ACC112 (cell line): ENCODE results near the gene CACNA1A.
"Not testable (repeated sequence)": the region's sequence is repeated elsewhere in the genome, so short reads cannot be mapped to it uniquely, and the experiment has no call there.

Experiments used
- H2AFZ ChIP-seq: fragments of 200-600 bp; sonication (generic); one replicate; pipeline ENCODE4 v1.6.0; 2017; ENCODE audit warnings: antibody characterized with exemption, low read length; ENCODE audit not compliant: unreplicated experiment
- H3K27ac ChIP-seq: fragments of 200-600 bp; sonication (generic); 2 replicates; pipeline ENCODE4 v1.5.1; 2014; ENCODE audit warnings: low read depth, mild to moderate bottlenecking, antibody characterized with exemption, low read length, moderate library complexity
- H3K27me3 ChIP-seq: fragments of 200-600 bp; sonication (generic); 2 replicates; pipeline ENCODE4 v1.6.1; 2014; ENCODE audit warnings: mild to moderate bottlenecking, antibody characterized with exemption, low read length, moderate library complexity, mixed read lengths; ENCODE audit not compliant: insufficient read depth
- H3K36me3 ChIP-seq: fragments of 200-600 bp; sonication (generic); 2 replicates; pipeline ENCODE4 v1.6.1; 2016; ENCODE audit warnings: mild to moderate bottlenecking, antibody characterized with exemption, low read length, moderate library complexity, mixed read lengths; ENCODE audit not compliant: insufficient read depth
- H3K4me1 ChIP-seq: fragments of 200-600 bp; sonication (generic); one replicate; pipeline ENCODE4 v1.6.1; 2016; ENCODE audit warnings: low read length, mixed read lengths; ENCODE audit not compliant: insufficient read depth, unreplicated experiment, control insufficient read depth
- H3K4me3 ChIP-seq: fragments of 200-600 bp; sonication (generic); 2 replicates; pipeline ENCODE4 v1.5.1; 2014; ENCODE audit warnings: mild to moderate bottlenecking, low read depth, low read length
- H3K79me2 ChIP-seq: fragments of 200-600 bp; sonication (generic); one replicate; pipeline ENCODE4 v1.6.0; 2016; ENCODE audit warnings: low read length; ENCODE audit not compliant: control insufficient read depth, unreplicated experiment, insufficient read depth

CACNA1A gene

DNA sequence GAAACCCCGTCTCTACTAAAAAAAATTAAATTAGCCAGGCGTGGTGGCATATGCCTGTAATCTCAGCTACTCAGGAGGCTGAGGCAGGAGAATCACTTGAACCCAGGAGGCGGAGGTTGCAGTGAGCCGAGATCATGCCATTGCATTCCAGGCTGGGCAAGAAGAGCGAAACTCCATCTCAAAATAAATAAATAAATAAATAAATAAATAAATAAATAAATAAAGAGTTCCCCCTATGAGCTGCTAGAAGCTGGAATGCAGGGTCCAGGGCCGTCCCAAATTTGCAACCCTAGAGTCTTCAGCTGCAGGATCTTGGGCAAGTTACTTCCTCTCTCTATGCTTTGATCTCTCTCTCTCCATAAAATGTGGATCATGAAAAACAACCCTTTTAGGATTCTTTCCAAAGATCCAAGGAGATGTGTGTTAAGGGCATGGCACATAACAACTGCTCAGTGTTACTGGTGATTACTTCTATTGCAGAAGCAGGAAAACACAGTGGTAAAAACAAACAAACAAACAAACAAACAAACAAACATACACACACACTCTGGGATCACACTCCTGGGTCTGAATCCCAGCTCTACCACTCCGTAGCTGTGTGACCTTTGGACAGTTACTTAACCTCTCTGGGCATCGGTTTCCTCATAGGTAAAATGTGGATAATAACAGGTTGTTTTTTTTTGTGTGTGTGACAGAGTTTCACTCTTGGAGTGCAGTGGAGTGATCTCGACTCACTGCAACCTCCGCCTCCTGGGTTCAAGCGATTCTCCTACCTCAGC, 78.8 kb downstream of the CACNA1A start:
- no peaks in the 10 kb centered on the region for H3K36me3 ChIP-seq
- H2AFZ ChIP-seq, result no peak overlapping the region
- H3K79me2 ChIP-seq, result no peaks in the 10 kb centered on the region
- H3K27ac ChIP-seq, result no peak overlapping the region
- H3K27me3 ChIP-seq, result no peaks in the 10 kb centered on the region
- no peaks in the 10 kb centered on the region for H3K4me1 ChIP-seq
- H3K4me3 ChIP-seq, result no peak overlapping the region

DNA sequence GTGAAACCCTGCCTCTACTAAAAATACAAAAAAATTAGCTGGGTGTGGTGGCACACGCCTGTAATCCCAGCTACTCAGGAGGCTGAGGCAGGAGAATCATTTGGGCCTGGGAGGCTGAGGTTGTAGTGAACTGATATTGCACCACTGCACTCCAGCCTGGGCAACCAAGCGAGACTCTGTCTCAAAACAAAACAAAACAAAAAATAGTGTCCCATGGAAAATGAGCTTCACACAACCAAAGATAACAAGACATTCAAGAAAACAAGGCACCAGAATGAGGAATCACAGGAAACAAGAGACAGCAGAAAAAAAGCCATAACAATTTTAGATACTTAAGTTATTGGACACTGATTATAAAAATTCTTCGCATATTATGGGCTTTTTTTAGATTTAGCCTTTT, 80.4 kb downstream of the CACNA1A start:
- not testable (repeated sequence) for H3K36me3 ChIP-seq, H3K27ac ChIP-seq, H3K27me3 ChIP-seq, H3K4me3 ChIP-seq, H3K4me1 ChIP-seq, H2AFZ ChIP-seq, H3K79me2 ChIP-seq

DNA sequence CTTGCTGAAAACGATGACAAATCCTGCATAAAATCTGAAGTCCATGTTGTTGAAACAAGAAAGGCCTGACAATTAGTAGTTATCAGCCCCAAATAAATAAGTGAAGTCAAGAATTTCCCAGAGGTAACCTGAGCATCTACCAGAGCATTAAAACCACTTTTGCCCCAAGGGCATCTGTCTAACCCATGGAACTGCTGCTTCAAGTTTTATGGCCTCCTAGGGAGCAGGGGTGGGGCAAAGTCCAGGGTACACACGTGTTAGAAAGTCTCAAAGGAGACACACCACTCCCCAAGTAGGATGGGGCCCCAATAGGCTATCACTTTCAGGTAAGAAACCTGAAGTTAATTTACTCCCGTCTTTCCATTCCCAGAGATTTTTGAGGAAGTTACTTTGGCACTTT, 81.1 kb downstream of the CACNA1A start:
- no peak overlapping the region for H2AFZ ChIP-seq
- no peaks in the 10 kb centered on the region for H3K4me1 ChIP-seq
- H3K79me2 ChIP-seq, result no peaks in the 10 kb centered on the region
- no peaks in the 10 kb centered on the region for H3K27me3 ChIP-seq
- H3K27ac ChIP-seq, result no peak overlapping the region
- no peaks in the 10 kb centered on the region for H3K36me3 ChIP-seq
- H3K4me3 ChIP-seq, result no peak overlapping the region

DNA sequence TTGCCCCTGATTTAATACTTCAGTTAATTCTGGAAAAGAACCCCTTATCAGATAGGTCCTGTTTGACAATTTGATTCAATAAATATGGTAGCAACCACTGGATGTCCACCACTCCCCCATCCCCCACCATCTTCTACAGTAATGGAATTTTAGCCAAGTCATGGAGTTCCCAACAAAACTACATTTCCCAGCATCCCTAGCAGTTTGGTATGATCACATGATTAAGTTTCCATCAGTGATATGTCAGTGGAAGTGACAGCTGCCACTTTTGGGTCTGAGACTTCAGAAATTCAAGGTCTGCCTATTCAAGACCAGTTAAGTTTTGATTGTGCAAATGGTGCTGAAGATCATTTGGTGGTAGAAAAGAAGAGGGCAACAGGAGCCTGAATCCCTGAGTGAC, 85.5 kb downstream of the CACNA1A start:
- H3K4me1 ChIP-seq, result no peaks in the 10 kb centered on the region
- no peak overlapping the region for H3K27ac ChIP-seq
- no peaks in the 10 kb centered on the region for H3K27me3 ChIP-seq
- no peaks in the 10 kb centered on the region for H3K79me2 ChIP-seq
- no peak overlapping the region for H3K4me3 ChIP-seq
- H2AFZ ChIP-seq, result no peak overlapping the region
- no peaks in the 10 kb centered on the region for H3K36me3 ChIP-seq

DNA sequence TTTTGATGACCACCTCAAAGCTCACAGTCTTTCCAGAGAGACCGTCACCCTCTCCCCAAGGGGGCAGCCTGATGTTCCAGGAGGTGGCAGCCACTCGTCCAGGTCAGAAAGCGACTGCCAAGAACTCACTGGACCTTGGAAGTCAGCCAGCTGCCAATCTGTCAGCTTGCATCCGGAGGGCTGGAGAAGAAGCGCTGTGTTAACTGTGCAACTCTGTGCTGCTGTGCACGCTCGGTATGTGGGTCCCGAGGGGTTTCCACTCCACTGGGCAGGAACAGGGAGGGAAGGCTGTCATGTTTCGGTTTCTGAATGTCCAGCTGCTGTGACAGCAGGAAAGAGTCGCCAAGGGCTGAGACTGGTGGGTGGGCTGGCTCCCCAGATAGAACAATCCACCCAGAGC, 89.2 kb downstream of the CACNA1A start:
- no peak overlapping the region; the same call in 1 of the 2 replicates for H3K4me3 ChIP-seq
- H3K4me1 ChIP-seq, result no peaks in the 10 kb centered on the region
- no peak overlapping the region for H3K27ac ChIP-seq
- H3K36me3 ChIP-seq, result no peaks in the 10 kb centered on the region
- H2AFZ ChIP-seq, result no peak overlapping the region
- H3K79me2 ChIP-seq, result no peaks in the 10 kb centered on the region
- no peaks in the 10 kb centered on the region for H3K27me3 ChIP-seq

DNA sequence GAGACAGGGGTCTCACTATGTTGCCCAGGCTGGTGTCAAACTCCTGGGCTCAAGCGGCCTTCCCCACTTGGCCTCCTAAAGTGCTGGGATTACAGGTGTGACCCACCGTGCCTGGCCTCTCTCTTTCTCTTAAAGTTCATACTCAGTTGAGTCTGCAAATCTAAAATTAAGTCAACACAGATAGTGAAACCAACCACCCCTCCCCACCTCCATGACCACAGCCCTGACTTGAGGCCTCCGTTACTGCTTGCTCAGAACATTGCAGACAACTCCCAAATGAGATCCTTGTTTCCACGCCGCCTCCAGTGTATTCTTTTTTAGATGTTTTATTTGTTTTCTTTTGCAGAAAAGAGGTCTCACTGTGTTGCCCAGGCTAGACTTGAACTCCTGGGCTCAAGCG, 94.4 kb downstream of the CACNA1A start:
- Histone ChIP-seq H3K4me1 (no peaks in the 10 kb centered on the region), H3K27ac (no peak overlapping the region), H3K79me2 (no peaks in the 10 kb centered on the region), H2AFZ (no peak overlapping the region), H3K4me3 (no peak overlapping the region), H3K27me3 (0 out of 2 replicates have a peak, but pooled peaks cover 4% of the 10 kb centered on the region), H3K36me3 (no peaks in the 10 kb centered on the region)

DNA sequence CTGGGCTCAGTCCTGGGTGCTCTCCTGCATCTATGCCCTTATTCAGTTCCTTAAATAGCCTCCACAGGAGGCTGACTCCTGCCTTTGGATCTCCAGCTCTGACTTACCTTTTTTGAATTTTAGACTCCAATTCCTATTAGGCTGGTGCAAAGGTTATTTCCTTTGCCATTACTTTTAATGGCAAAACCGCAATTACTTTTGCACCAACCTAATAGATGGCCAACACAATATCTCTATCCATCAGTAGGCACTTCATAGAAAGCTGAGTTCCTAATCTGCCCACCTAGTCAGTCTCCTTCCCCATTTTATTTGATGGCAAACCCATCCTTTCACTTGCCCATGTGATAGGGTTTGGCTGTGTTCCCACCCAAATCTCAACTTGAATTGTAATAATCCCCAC, 95.3 kb downstream of the CACNA1A start:
- H3K27me3 ChIP-seq, result 0 out of 2 replicates have a peak, but pooled peaks cover 4% of the 10 kb centered on the region

DNA sequence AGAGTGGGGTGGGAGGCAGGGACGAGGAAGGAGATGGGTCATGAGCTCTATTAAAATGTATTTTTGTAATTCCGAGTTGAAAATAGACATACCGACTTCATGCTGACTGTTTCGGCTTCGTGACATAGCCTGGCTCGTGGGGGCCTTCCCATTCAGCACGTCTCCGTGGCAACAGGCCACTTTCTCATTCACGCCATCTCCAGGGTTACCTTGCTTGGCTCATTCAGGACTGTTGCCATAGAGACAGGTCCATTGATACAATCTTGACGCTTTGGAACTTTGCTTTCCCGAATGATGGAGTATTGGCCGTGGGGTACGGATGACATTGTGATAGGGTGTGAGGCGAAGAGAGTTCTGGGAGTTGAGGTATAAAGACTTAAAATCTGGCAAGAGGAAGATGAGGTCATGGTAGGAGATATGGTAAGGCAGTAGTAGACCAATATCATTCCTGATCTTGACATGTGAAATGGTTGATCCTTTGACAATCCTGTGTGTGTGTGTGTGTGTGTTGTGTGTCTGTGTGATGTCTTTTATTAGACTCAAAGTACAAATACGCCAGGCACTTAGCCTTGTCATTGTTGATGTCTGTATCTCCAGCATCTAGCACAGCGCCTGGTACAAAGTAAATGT, 97.3 kb downstream of the CACNA1A start:
- no peak overlapping the region for H3K4me3 ChIP-seq
- no peaks in the 10 kb centered on the region for H3K4me1 ChIP-seq
- H3K79me2 ChIP-seq, result no peaks in the 10 kb centered on the region
- H3K36me3 ChIP-seq, result no peaks in the 10 kb centered on the region
- H3K27me3 ChIP-seq, result 0 out of 2 replicates have a peak, but pooled peaks cover 4% of the 10 kb centered on the region
- H3K27ac ChIP-seq, result no peak overlapping the region
- H2AFZ ChIP-seq, result no peak overlapping the region

More for the DNA sequence above, 95.3 kb downstream of the CACNA1A start:
- Histone ChIP-seq H3K36me3 (no peaks in the 10 kb centered on the region), H3K27ac (no peak overlapping the region), H2AFZ (no peak overlapping the region), H3K4me3 (no peak overlapping the region), H3K79me2 (no peaks in the 10 kb centered on the region), H3K4me1 (no peaks in the 10 kb centered on the region)

DNA sequence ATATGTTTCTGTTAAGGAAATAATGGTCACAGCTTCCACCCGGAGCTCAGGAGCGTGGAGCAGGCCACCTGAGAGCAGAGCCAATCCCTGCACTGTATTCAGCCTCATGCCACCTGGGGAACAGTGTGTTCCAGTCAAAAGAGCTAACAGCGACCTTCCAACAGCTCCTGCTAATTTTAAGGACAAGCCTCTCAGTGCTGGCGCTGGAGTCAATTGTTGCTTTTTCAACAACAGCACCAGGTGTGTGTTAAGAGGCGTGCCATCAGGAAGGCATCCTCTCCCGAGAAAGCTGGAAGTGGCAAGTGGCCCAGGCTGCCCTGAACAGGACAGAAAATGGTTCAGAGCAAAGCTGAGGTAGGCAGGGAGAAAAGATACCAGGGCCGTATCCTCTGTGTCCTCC, 102.0 kb downstream of the CACNA1A start:
- H3K4me1 ChIP-seq, result peaks cover 11% of the 10 kb centered on the region
- H3K27ac ChIP-seq, result no peak overlapping the region
- no peak overlapping the region for H3K4me3 ChIP-seq
- H2AFZ ChIP-seq, result no peak overlapping the region
- 0 out of 2 replicates have a peak, but pooled peaks cover under 1% of the 10 kb centered on the region for H3K27me3 ChIP-seq
- H3K36me3 ChIP-seq, result no peaks in the 10 kb centered on the region
- no peaks in the 10 kb centered on the region for H3K79me2 ChIP-seq

DNA sequence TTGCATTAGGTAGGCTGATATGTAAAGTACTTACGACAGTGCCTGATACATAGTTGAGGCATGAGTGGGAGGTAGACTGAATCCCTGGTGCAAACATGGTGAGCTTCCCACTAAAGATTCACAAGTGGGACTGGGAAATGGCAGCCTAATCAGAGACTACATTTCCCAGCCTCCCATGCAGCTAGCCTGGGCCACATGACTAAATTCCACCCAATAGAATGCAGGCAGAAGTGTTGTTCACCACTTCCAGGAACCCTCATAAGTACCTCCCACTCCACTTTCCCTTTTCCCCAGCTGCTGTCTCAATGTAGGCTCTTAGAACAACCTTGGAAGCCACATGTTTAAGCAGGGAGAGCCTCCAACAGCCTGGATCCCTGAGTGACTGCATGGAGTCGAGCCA, 104.9 kb downstream of the CACNA1A start:
- Histone ChIP-seq H3K27me3 (no peaks in the 10 kb centered on the region), H3K79me2 (no peaks in the 10 kb centered on the region), H3K27ac (no peak overlapping the region), H2AFZ (no peak overlapping the region), H3K36me3 (no peaks in the 10 kb centered on the region), H3K4me1 (peaks cover 34% of the 10 kb centered on the region), H3K4me3 (no peak overlapping the region)

DNA sequence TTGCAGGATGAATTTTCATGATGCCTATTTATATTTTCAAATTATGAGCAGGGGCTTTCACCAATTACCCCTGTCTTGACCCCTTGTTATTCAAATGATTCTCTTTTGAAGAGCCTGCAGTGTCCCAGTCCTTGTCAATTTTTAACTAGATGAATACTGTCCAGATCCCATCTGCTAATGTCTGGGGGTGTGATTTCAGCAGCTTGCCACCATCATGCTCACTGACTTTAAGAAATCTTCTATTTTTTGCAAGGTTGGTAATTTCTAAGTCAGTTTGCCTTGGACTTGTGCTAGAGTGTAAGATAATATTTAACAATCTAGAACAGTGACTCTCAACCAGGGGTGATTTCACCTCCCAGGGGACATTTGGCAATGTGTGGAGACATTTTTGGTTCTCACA, 106.0 kb downstream of the CACNA1A start:
- Histone ChIP-seq H3K79me2 (no peaks in the 10 kb centered on the region), H3K27ac (peak overlapping the region; percentile 99; the same call in 1 of the 2 replicates), H3K36me3 (no peaks in the 10 kb centered on the region)

More for the DNA sequence above, 106.0 kb downstream of the CACNA1A start:
- no peak overlapping the region for H3K4me3 ChIP-seq
- no peak overlapping the region for H2AFZ ChIP-seq
- peaks cover 40% of the 10 kb centered on the region for H3K4me1 ChIP-seq
- H3K27me3 ChIP-seq, result no peaks in the 10 kb centered on the region
